Activated CD4-positive, alpha-beta T cell treated with anti-CD3 and anti-CD28 coated beads, Interleukin-2, amount 50 U/mL, for 24 hours (primary cell): Measurements from ENCODE around the gene C2CD2L.
"Not testable (repeated sequence)": the region's sequence is repeated elsewhere in the genome, so short reads cannot be mapped to it uniquely, and the experiment has no call there.

Experiments
- DNase-seq, 2 donors: peaks; one replicate each; pipeline ENCODE4 v3.0.0-alpha.2; 2020; ENCODE audit warnings: low read depth in 1 of 2, low spot score in 1 of 2

C2CD2L gene

DNA sequence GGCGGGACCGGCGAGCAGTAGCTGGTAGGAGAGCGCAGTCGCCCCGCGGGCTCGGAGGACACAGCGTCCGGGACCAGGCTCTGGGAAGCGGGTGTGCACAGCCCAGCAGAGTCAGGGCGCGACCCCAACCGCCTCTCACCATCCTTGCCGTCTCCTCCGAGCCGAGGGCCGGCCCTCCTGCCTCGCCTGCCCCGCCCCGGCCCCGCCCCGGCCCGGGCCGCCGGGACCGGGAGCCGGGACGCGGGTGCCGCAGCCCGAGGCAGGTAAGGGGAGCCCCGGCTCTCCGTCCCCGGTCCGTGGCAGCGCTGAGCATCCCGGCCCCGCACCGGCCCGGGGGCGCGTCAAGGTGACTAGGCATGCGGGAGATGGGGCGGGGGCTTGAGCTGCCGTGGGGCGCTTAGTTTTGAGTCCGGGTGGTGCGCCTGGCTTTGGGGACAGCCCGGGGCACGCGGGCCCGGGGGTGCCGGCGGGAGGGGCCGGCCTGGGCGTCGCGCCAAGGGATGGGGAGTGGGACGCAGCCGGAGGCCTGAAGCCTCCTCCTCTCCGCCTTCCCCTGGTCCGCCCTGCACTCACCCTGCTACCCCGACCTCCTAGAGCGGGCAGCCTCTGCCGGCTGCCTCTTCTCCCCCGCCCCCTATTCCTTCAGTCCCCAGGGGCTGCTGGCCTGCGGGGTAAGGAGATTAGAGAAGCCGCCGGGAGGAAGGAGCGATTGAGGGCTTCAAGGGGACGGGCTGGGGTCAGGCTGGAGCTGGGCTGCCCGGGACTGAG is 42.1 kb downstream of the C2CD2L start, which contains the start of gene ABCG4:
Gene ABCG4 (plus strand): TSS at position 35 of the 768 bp plus-strand sequence. CDS start 914 bp downstream, outside the sequence.
- no peak for DNase-seq

- no peak for DNase-seq
Measured at GRCh38 chr11:119149786-119150275, 42.7 kb downstream of the C2CD2L start.

- no peak for DNase-seq
Measured at GRCh38 chr11:119152043-119152442, 44.9 kb downstream of the C2CD2L start.

- no peak for DNase-seq
Measured at GRCh38 chr11:119152604-119153003, 45.5 kb downstream of the C2CD2L start.

- DNase-seq, result no peak
Measured at GRCh38 chr11:119153049-119153818, 46.1 kb downstream of the C2CD2L start.

- DNase-seq, result no peak
Measured at GRCh38 chr11:119154178-119154577, 47.0 kb downstream of the C2CD2L start.

DNA sequence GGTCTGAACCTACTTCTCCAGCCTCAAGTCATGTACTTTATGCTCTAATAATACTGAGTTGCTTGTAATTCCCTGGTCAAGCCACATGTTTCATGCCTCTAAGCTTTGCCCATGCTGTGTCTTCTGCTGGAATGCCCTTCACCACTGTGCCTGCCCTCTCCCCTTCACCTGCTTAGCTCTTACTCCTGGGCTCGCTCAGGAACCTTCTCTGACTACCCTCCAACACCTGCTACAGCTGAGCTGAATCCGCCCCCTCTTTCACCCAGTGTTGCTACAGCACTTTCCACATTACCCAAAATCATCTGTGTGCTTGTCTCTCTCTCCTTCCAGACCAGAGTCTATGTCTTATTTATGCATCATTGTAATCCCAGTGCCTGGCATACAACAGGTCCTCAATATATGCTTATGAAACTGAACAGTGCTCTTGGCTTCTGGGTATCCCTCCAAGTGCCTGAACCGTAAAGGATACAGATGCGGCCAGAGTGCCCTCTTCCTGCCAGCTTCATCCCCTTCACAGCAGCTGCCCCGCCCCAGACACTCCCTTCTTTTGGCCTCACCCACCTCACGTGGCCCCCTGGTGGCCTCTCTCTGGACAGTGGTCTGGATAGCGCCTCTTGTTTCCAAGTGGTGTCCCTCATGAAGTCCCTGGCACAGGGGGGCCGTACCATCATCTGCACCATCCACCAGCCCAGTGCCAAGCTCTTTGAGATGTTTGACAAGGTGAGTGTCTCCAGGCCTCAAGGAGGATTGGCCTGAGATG is 48.8 kb downstream of the C2CD2L start:
- no peak for DNase-seq

DNA sequence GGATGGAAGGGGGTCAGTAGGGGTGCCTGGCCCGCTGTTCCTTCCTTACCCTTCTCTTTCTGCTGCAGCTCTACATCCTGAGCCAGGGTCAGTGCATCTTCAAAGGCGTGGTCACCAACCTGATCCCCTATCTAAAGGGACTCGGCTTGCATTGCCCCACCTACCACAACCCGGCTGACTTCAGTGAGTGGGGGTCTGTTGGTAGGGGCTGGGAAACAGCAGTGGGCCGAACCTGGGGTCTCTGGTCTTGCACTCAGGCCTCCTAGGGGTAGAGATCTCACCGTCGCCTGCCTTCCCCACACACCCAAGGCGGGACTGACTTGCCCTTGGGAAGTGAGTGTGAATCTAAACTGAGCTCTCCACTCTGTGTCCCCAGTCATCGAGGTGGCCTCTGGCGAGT is 49.4 kb downstream of the C2CD2L start:
- DNase-seq, result no peak

- no peak for DNase-seq
Measured at GRCh38 chr11:119157063-119157462, 49.9 kb downstream of the C2CD2L start.

DNA sequence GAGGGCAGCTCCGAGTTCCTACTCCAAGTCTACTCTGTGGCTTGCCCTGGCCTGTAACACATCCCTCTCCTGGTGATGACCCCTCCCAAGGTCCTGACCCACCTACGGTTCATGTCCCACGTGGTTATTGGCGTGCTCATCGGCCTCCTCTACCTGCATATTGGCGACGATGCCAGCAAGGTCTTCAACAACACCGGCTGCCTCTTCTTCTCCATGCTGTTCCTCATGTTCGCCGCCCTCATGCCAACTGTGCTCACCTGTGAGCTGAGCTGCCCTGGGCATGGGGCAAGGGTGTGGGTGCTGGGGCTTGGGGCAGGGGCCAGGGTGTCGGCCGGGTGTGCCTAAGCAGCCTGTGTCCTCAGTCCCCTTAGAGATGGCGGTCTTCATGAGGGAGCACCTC is 51.3 kb downstream of the C2CD2L start:
- no peak for DNase-seq

DNA sequence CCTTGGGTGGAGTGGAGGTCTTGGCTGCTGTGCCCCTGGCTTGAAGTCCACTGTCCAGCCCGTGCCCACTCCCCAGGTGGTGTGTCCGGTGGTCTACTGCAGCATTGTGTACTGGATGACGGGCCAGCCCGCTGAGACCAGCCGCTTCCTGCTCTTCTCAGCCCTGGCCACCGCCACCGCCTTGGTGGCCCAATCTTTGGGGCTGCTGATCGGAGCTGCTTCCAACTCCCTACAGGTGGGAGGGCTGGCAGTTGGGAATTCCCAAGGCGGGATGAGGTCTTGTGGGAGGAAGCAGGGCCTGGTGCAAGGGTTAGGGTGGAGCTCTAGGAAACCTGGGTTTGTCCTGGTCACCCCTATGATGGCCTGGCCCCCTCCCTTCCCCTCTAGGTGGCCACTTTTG is 53.0 kb downstream of the C2CD2L start:
- no peak for DNase-seq

GRCh38 chr11:119161871-119162270 is 54.7 kb downstream of the C2CD2L start:
- no peak for DNase-seq

DNA sequence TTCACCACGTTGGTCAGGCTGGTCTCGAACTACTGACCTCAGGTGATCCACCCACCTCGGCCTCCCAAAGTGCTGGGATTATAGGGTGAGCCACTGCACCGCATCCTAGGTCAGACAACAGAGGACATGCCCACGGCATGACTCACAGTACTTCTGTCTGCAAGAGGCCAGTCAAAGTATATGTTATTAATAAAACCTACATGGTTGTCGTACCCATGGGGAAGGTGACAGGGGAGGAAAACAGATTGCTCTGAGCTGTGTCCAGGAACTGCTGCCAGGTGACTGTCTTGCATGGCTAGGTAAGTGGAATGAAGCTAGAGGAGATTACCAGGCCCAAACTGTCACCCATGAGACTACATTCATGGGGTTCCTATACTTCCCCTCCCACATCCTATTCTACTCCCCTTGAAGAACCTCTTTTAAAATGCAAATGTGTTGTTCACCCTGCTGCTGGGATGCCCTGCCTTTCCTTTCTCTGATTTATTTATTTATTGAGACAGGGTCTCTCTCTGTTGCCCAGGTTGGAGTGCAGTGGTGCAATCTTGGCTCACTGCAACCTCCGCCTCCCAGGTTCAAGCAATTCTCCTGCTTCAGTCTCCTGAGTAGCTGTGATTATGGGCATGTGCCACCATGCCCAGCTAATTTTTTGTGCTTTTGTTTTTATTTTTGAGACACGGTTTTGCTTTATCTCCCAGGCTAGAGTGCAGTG is 59.4 kb downstream of the C2CD2L start:
- DNase-seq, result no peak

- DNase-seq, result not testable (repeated sequence)
Measured at GRCh38 chr11:119167077-119167458, 59.9 kb downstream of the C2CD2L start.

GRCh38 chr11:119167933-119168332 is 60.8 kb downstream of the C2CD2L start:
- DNase-seq, result no peak
